Measurements from ENCODE around the gene NXN. TPM values are rescaled to one million over a fixed set of nuclear protein-coding genes. Genes with fewer than 3 reads are reported as not detected.

The NXN gene
- polyA plus RNA-seq, 3 donors, result not detected

DNA sequence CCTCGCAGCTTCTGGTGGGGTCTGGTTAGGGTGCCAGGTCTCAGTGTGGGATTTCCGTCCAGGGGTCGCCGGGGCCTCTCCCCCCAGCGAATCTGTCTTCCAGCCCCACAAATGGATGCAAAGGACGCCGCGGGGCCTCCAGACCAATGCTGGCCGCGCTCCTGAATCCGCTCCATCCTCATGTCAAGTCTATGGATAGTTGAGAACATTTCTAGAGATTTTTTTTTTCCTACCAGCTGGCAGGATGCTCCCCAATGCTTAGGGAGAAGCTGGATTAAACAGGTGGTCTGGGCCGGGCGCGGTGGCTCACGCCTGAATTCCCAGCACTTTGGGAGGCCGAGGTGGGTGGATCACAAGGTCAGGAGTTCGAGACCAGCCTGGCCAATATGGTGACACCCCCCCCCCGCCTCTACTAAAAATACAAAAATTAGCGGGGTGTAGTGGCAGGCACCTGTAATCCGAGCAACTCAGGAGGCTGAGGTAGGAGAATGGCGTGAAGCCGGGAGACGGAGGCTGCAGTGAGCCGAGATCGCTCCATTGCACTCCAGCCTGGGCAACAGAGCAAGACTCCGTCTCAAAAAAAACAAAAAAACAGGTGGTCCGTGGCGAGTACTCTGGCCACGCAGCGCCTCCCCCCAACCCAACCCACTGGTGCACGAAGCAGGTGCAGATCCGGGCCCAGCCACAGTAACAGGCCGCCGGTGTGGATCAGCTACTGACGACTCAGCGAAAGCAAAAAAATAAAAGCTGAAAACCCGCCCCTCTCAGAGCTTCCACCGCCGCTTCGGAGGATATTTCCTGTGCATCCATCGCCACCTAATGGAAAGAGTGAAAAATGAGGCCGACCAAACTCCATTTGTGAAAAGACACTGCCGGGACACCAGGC is 1.1 kb upstream of the NXN start:
- Histone ChIP-seq H3K27me3 (ENCODE audit: control insufficient read depth in 2 of 2, insufficient read depth in 2 of 2, low read length in 2 of 2) (peaks cover 27 to 32% of the 10 kb centered on the region in 2 donors), H4K20me1 (ENCODE audit: insufficient read depth, low read length) (no peaks in the 10 kb centered on the region), H3K27ac (ENCODE audit: low read depth in 1 of 2, low read length in 2 of 2) (peak overlapping the region in 1 of 2 donors; percentile 11), H3K4me1 (ENCODE audit: control insufficient read depth in 1 of 2, insufficient read depth in 2 of 2, low read length in 2 of 2) (peaks cover 15 to 20% of the 10 kb centered on the region in 2 donors), H2AFZ (ENCODE audit: insufficient read depth, low read depth, low read length, poor library complexity, severe bottlenecking) (peak overlapping the region; percentile 97), H3K9me3 (replicated peaks in 1 of 2; ENCODE audit: control insufficient read depth in 1 of 2, insufficient read depth in 1 of 2, low read length in 2 of 2) (peaks cover 0 to 9% of the 10 kb centered on the region in 2 donors), H3K4me2 (replicated peaks; ENCODE audit: extremely low read depth, low read length, poor library complexity, severe bottlenecking) (peak overlapping the region; percentile 95), H3K4me3 (replicated peaks in 1 of 3; ENCODE audit: low read depth in 2 of 3, low read length in 3 of 3) (peak overlapping the region; percentile 55 to 81 (median 57)), H3K9ac (ENCODE audit: insufficient read depth, low read length, poor library complexity, severe bottlenecking) (peak overlapping the region; percentile 61), H3K79me2 (ENCODE audit: insufficient read depth, low read length) (no peaks in the 10 kb centered on the region), H3K36me3 (replicated peaks in 1 of 2; ENCODE audit: control insufficient read depth in 1 of 2, insufficient read depth in 2 of 2, low read length in 2 of 2) (no peaks in the 10 kb centered on the region)
- Mint-ChIP-seq H3K27ac (peak overlapping the region in 3 of 7 donors; percentile 8 to 70 (median 26)), H3K4me1 (peaks cover 19% of the 10 kb centered on the region), H3K27me3 (ENCODE audit: low read depth in 3 of 3) (peaks cover 29 to 42% (median 30%) of the 10 kb centered on the region in 3 donors), H3K36me3 (peaks cover 0 to 3% of the 10 kb centered on the region in 2 donors), H3K9me3 (peaks cover 0 to 9% (median 4%) of the 10 kb centered on the region in 7 donors), H3K4me3 (peak overlapping the region; percentile 83 to 90)
- DNase-seq, result peak; percentile 71 to 81 (median 75)
- TF ChIP-seq, protein P1, sequence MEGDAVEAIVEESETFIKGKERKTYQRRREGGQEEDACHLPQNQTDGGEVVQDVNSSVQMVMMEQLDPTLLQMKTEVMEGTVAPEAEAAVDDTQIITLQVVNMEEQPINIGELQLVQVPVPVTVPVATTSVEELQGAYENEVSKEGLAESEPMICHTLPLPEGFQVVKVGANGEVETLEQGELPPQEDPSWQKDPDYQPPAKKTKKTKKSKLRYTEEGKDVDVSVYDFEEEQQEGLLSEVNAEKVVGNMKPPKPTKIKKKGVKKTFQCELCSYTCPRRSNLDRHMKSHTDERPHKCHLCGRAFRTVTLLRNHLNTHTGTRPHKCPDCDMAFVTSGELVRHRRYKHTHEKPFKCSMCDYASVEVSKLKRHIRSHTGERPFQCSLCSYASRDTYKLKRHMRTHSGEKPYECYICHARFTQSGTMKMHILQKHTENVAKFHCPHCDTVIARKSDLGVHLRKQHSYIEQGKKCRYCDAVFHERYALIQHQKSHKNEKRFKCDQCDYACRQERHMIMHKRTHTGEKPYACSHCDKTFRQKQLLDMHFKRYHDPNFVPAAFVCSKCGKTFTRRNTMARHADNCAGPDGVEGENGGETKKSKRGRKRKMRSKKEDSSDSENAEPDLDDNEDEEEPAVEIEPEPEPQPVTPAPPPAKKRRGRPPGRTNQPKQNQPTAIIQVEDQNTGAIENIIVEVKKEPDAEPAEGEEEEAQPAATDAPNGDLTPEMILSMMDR (IDR thresholded peaks at IDR 0.05), result peak; percentile 68
- intact Hi-C loops (cut with micrococcal nuclease), result loop anchor here (2.0 to 5.0 kb wide), 5 partner anchors 93 to 222 kb away; no protein-coding TSS in a partner anchor
- 21% methylated on average over 25 of the region's 43 CpGs for WGBS (ENCODE audit: insufficient coverage)

DNA sequence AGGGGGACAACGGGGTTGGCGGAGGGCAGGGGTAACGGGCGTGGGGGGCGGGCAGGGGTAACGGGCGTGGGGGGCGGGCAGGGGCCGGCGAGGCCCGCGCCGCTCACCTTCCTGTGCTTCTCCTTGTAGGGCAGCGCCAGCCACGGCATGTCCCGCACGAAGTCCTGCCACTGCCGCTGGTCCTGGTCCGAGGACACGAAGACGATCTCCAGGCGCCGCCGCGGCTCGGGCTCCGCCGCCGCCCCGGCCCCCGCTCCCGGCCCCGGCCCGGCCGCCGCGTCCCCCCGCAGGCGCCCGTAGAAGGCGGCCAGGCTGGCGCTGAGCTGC is 401 bp downstream of the NXN start:
- DNase-seq, result no peak
- Histone ChIP-seq H3K27ac (ENCODE audit: low read depth in 1 of 2, low read length in 2 of 2) (no peak overlapping the region), H3K36me3 (replicated peaks in 1 of 2; ENCODE audit: control insufficient read depth in 1 of 2, insufficient read depth in 2 of 2, low read length in 2 of 2) (no peaks in the 10 kb centered on the region), H4K20me1 (ENCODE audit: insufficient read depth, low read length) (no peaks in the 10 kb centered on the region), H3K4me1 (ENCODE audit: control insufficient read depth in 1 of 2, insufficient read depth in 2 of 2, low read length in 2 of 2) (peaks cover 20 to 21% of the 10 kb centered on the region in 2 donors), H3K4me2 (replicated peaks; ENCODE audit: extremely low read depth, low read length, poor library complexity, severe bottlenecking) (peak overlapping the region; percentile 95), H3K4me3 (replicated peaks in 1 of 3; ENCODE audit: low read depth in 2 of 3, low read length in 3 of 3) (peak overlapping the region in 1 of 3 experiments; percentile 81), H3K27me3 (ENCODE audit: control insufficient read depth in 2 of 2, insufficient read depth in 2 of 2, low read length in 2 of 2) (peaks cover 30 to 41% of the 10 kb centered on the region in 2 donors), H2AFZ (ENCODE audit: insufficient read depth, low read depth, low read length, poor library complexity, severe bottlenecking) (peak overlapping the region; percentile 70), H3K9me3 (replicated peaks in 1 of 2; ENCODE audit: control insufficient read depth in 1 of 2, insufficient read depth in 1 of 2, low read length in 2 of 2) (peaks cover 0 to 9% of the 10 kb centered on the region in 2 donors), H3K79me2 (ENCODE audit: insufficient read depth, low read length) (no peaks in the 10 kb centered on the region), H3K9ac (ENCODE audit: insufficient read depth, low read length, poor library complexity, severe bottlenecking) (no peak overlapping the region)
- H3K27me3 Mint-ChIP-seq (ENCODE audit: low read depth in 3 of 3), result peaks cover 31 to 49% (median 35%) of the 10 kb centered on the region in 3 donors
- WGBS (ENCODE audit: insufficient coverage), result 1% methylated on average over 35 of the region's 42 CpGs
- no peak overlapping the region for H3K27ac Mint-ChIP-seq
- peaks cover 0 to 3% of the 10 kb centered on the region in 2 donors for H3K36me3 Mint-ChIP-seq
- TF ChIP-seq, protein P1 (IDR thresholded peaks at IDR 0.05), result no peak
- peaks cover 0 to 9% (median 4%) of the 10 kb centered on the region in 7 donors for H3K9me3 Mint-ChIP-seq
- intact Hi-C loops (cut with micrococcal nuclease), result loop anchor here in 1 of 2 donors (5.0 kb wide), 1 partner anchor 197 kb away; the partner anchor contains the start of genes GLOD4 and MRM3
- peak overlapping the region in 1 of 2 donors; percentile 57 for H3K4me3 Mint-ChIP-seq
- peaks cover 24% of the 10 kb centered on the region for H3K4me1 Mint-ChIP-seq
